ENCODE results near the gene MORN1. TPM values are rescaled to one million over a fixed set of nuclear protein-coding genes. Genes with fewer than 3 reads are reported as not detected.

MORN1 gene
- total RNA-seq, 1 donor from 2014 or later, result 12.7 TPM

- TF ChIP-seq CTCF (IDR thresholded peaks at IDR 0.05), result no peak
- H3K27ac Mint-ChIP-seq (ENCODE audit: unreplicated experiment), result no peak overlapping the region
- H3K9me3 Mint-ChIP-seq (ENCODE audit: unreplicated experiment), result peaks cover 5% of the 10 kb centered on the region
- H3K4me1 Mint-ChIP-seq (ENCODE audit: unreplicated experiment), result peaks cover 2% of the 10 kb centered on the region
- no peaks in the 10 kb centered on the region for H3K27me3 Mint-ChIP-seq (ENCODE audit: unreplicated experiment)
- no peak for DNase-seq (ENCODE audit: extremely low spot score, unreplicated experiment)
- no peak overlapping the region for H3K4me3 Mint-ChIP-seq (ENCODE audit: unreplicated experiment)
- peaks cover 6% of the 10 kb centered on the region for H3K36me3 Mint-ChIP-seq (ENCODE audit: unreplicated experiment)
These were observed 27.4 kb downstream of the MORN1 start for GRCh38 chr1:2363847-2364513.

GRCh38 chr1:2360588-2361364, 30.6 kb downstream of the MORN1 start:
- DNase-seq (ENCODE audit: extremely low spot score, unreplicated experiment), result no peak
- Mint-ChIP-seq H3K4me1 (ENCODE audit: unreplicated experiment) (peaks cover 2% of the 10 kb centered on the region), H3K36me3 (ENCODE audit: unreplicated experiment) (peaks cover 4% of the 10 kb centered on the region), H3K27ac (ENCODE audit: unreplicated experiment) (no peak overlapping the region), H3K4me3 (ENCODE audit: unreplicated experiment) (no peak overlapping the region), H3K9me3 (ENCODE audit: unreplicated experiment) (peaks cover 5% of the 10 kb centered on the region), H3K27me3 (ENCODE audit: unreplicated experiment) (no peaks in the 10 kb centered on the region)
- TF ChIP-seq CTCF (IDR thresholded peaks at IDR 0.05), result no peak

GRCh38 chr1:2358651-2359640, 32.4 kb downstream of the MORN1 start:
- Mint-ChIP-seq H3K4me3 (ENCODE audit: unreplicated experiment) (no peak overlapping the region), H3K9me3 (ENCODE audit: unreplicated experiment) (peaks cover 3% of the 10 kb centered on the region), H3K27ac (ENCODE audit: unreplicated experiment) (no peak overlapping the region), H3K4me1 (ENCODE audit: unreplicated experiment) (peaks cover 2% of the 10 kb centered on the region), H3K36me3 (ENCODE audit: unreplicated experiment) (peaks cover 4% of the 10 kb centered on the region), H3K27me3 (ENCODE audit: unreplicated experiment) (no peaks in the 10 kb centered on the region)
- TF ChIP-seq CTCF (IDR thresholded peaks at IDR 0.05), result no peak
- no peak for DNase-seq (ENCODE audit: extremely low spot score, unreplicated experiment)

GRCh38 chr1:2358072-2358471, 33.3 kb downstream of the MORN1 start:
- Mint-ChIP-seq H3K4me1 (ENCODE audit: unreplicated experiment) (peaks cover 8% of the 10 kb centered on the region), H3K36me3 (ENCODE audit: unreplicated experiment) (peaks cover 4% of the 10 kb centered on the region), H3K27me3 (ENCODE audit: unreplicated experiment) (no peaks in the 10 kb centered on the region), H3K9me3 (ENCODE audit: unreplicated experiment) (no peaks in the 10 kb centered on the region), H3K4me3 (ENCODE audit: unreplicated experiment) (no peak overlapping the region), H3K27ac (ENCODE audit: unreplicated experiment) (no peak overlapping the region)
- TF ChIP-seq CTCF (IDR thresholded peaks at IDR 0.05), result no peak
- DNase-seq (ENCODE audit: extremely low spot score, unreplicated experiment), result no peak
